K562 (cell line): ENCODE data around the gene CNDP2. TPM values are rescaled to one million over a fixed set of nuclear protein-coding genes. Genes with fewer than 3 reads are reported as not detected.

Source experiments
- ATAC-seq: fragments of 200-7000 bp; cut with Tn5 transposase; 3 replicates; pipeline ENCODE4 v1.9.1; 2020; ENCODE audit warnings: moderate library complexity
- BruUV-seq: library from RNA; stranded (reverse); fragments of 400-500 nt; replicated peaks from 2 replicates; lab custom pipeline; 2021; lab: Mats Ljungman, UMichigan
- CTCF ChIA-PET: fragments of 300-600 bp; formaldehyde crosslinking; extraction: SDS; loops from one replicate; lab custom pipeline; 2021; ENCODE audit warnings: low intra/inter-chr PET ratio; lab: Yijun Ruan, JAX
- POLR2A ChIA-PET: fragments of 300-600, 350-650 bp; sonication (Branson Sonifier 250); formaldehyde crosslinking; extraction: SDS; loops from one replicate; lab custom pipeline; 2021; ENCODE audit warnings: antibody characterized with exemption, inconsistent platforms; lab: Yijun Ruan, JAX
- DNase-seq, 4 experiments: peaks; one replicate each; pipeline versions ENCODE4 v3.0.0 to v3.0.0-alpha.2; 2011 to 2018; ENCODE audit warnings: low spot score in 3 of 4, mixed read lengths in 3 of 4; ENCODE audit errors: extremely low read depth in 1 of 4
- FAIRE-seq: peaks from 2 replicates; lab custom pipeline; 2011; peaks lifted over from hg19 to GRCh38; lab: Jason Lieb, UNC
- H2AFZ ChIP-seq: 2 replicates; pipeline ENCODE4 v1.6.0; 2011; ENCODE audit warnings: low read depth, low read length, control low read depth, inconsistent platforms
- H3K27ac ChIP-seq: fragments of 200-600 bp; 3 replicates; pipeline ENCODE4 v1.8.0; 2011; ENCODE audit warnings: low read depth, mild to moderate bottlenecking, control low read depth, inconsistent platforms, low read length, moderate library complexity, mixed read lengths; ENCODE audit errors: extremely low read depth
- H3K27me3 ChIP-seq, 2 experiments: fragments of 300-600 bp in 1 of 2; 2 replicates in 1 of 2; 3 replicates in 1 of 2; pipeline versions ENCODE4 v1.6.0 to v1.8.0; 2011; ENCODE audit warnings: inconsistent platforms in 2 of 2, low read length in 2 of 2, mild to moderate bottlenecking in 1 of 2, mixed read lengths in 1 of 2, moderate library complexity in 1 of 2; ENCODE audit not compliant: control insufficient read depth in 2 of 2, insufficient read depth in 2 of 2
- H3K36me3 ChIP-seq: fragments of 300-600 bp; 3 replicates; pipeline ENCODE4 v1.8.0; 2011; ENCODE audit warnings: mild to moderate bottlenecking, low read length, inconsistent platforms; ENCODE audit not compliant: control insufficient read depth, insufficient read depth
- H3K4me1 ChIP-seq, 2 experiments: fragments of 200-600 bp in 1 of 2; replicated peaks in 1 of 2; 2 replicates in 1 of 2; 3 replicates in 1 of 2; pipeline versions ENCODE4 v1.5.1 to v1.8.0; 2011; ENCODE audit warnings: inconsistent platforms in 2 of 2, low read length in 2 of 2, mild to moderate bottlenecking in 1 of 2, mixed read lengths in 1 of 2, moderate library complexity in 1 of 2; ENCODE audit not compliant: control insufficient read depth in 2 of 2, insufficient read depth in 2 of 2
- H3K4me2 ChIP-seq: 2 replicates; pipeline ENCODE4 v1.6.1; 2011; ENCODE audit warnings: low read length, control low read depth, inconsistent platforms, mixed read lengths; ENCODE audit not compliant: insufficient read depth
- H3K4me3 ChIP-seq: fragments of 200-600 bp; sonication (generic), shearing (Covaris generic); 2 replicates; pipeline ENCODE4 v1.5.1; 2016; ENCODE audit warnings: control low read depth, inconsistent platforms
- H3K79me2 ChIP-seq: fragments of 200-600 bp; 3 replicates; pipeline ENCODE4 v1.8.0; 2011; ENCODE audit warnings: low read length, inconsistent platforms; ENCODE audit not compliant: control insufficient read depth, insufficient read depth
- H3K9ac ChIP-seq, 2 experiments: 2 replicates each; pipeline versions ENCODE4 v1.6.0 to v1.6.1; 2011; ENCODE audit warnings: low read depth in 2 of 2, low read length in 2 of 2, control low read depth in 1 of 2, inconsistent platforms in 1 of 2, mild to moderate bottlenecking in 1 of 2, mixed read lengths in 1 of 2; ENCODE audit not compliant: insufficient read depth in 1 of 2
- H3K9me1 ChIP-seq: one replicate; pipeline ENCODE4 v1.6.0; 2011; ENCODE audit warnings: inconsistent platforms, mild to moderate bottlenecking, low read length, moderate library complexity; ENCODE audit not compliant: control insufficient read depth, insufficient read depth
- H3K9me3 ChIP-seq: replicated peaks from 2 replicates; pipeline ENCODE4 v1.5.1; 2011; ENCODE audit warnings: low read depth, low read length, inconsistent platforms; ENCODE audit not compliant: control insufficient read depth, insufficient read depth
- H4K20me1 ChIP-seq: replicated peaks from 2 replicates; pipeline ENCODE4 v1.6.1; 2011; ENCODE audit warnings: low read length, inconsistent platforms, mixed read lengths; ENCODE audit not compliant: control insufficient read depth, insufficient read depth
- KLF13 ChIP-seq: fragments of 450-650 bp; IDR thresholded peaks from 2 replicates; pipeline ENCODE4 v1.6.1; 2016; ENCODE audit warnings: missing genetic modification characterization, low read depth, mild to moderate bottlenecking, missing compliant biosample characterization, moderate library complexity, borderline replicate concordance
- MAFG ChIP-seq: fragments of 450-650 bp; conservative IDR thresholded peaks from 2 replicates; pipeline ENCODE4 v1.6.1; 2016; ENCODE audit warnings: missing genetic modification characterization, missing compliant biosample characterization
- RAD51 ChIP-seq: fragments of 450-650 bp; IDR thresholded peaks from 2 replicates; pipeline ENCODE4 v1.7.1; 2016; ENCODE audit warnings: low read depth, mild to moderate bottlenecking, borderline replicate concordance
- RCOR1 ChIP-seq, 2 experiments: IDR thresholded peaks; 2 replicates each; pipeline ENCODE4 v1.6.1; 2012; ENCODE audit warnings: low read depth in 2 of 2, low read length in 2 of 2, borderline replicate concordance in 1 of 2, improper control_type of control experiment in 1 of 2
- SREBF1 ChIP-seq: fragments of 150-350 bp; IDR thresholded peaks from 2 replicates; pipeline ENCODE4 v1.6.1; 2014; ENCODE audit warnings: antibody characterized with exemption, low read depth, low read length, borderline replicate concordance
- SREBF2 ChIP-seq: sonication (generic); formaldehyde crosslinking; IDR thresholded peaks from 2 replicates; pipeline ENCODE4 v1.4.0; 2020; ENCODE audit warnings: mild to moderate bottlenecking, missing genetic modification reagents
- TEAD1 ChIP-seq, 2 experiments: fragments of 450-650 bp in 1 of 2; sonication (generic) in 1 of 2; formaldehyde crosslinking; IDR thresholded peaks; 2 replicates each; pipeline versions ENCODE4 v1.4.0 to v1.8.0; 2020 to 2022; ENCODE audit warnings: mild to moderate bottlenecking in 2 of 2, missing genetic modification reagents in 1 of 2
- ZFX ChIP-seq: sonication (generic); formaldehyde crosslinking; IDR thresholded peaks from 2 replicates; pipeline ENCODE4 v1.8.0; 2022; ENCODE audit warnings: mild to moderate bottlenecking, missing genetic modification reagents, moderate library complexity
- WGBS: fragments of 100-300 bp; shearing (Covaris generic); methylation state at CpG from one replicate; pipeline ENCODE4 v1.1.6; 2016; ENCODE audit warnings: low coverage, mixed read lengths; ENCODE audit not compliant: insufficient coverage; ENCODE audit errors: missing lambda C conversion rate; 5-methylcytosine and 5-hydroxymethylcytosine counted together
- in situ Hi-C: fragments of 300-500 bp; cut with MboI; formaldehyde crosslinking; loops from 4 replicates; pipeline ENCODE4 v1.15.0; 2018; ENCODE audit warnings: inconsistent platforms, mixed read lengths
- intact Hi-C: fragments of 100-400 bp; cut with micrococcal nuclease; formaldehyde crosslinking; loops from 2 replicates; pipeline ENCODE4 v1.14.2; 2022
- polyA plus RNA-seq, 8 experiments: library from polyadenylated mRNA; depleted of rRNA in 4 of 8; stranded (reverse) in 5 of 8; unstranded in 3 of 8; fragments of >200 nt; fragmentation: Nextera tagmentation in 2 of 8; fragmentation: Illumina TruSeq in 1 of 8; extraction: Ambion mirVana in 2 of 8; extraction: Trizol in 1 of 8; gene quantifications; 2 replicates each; pipeline versions ENCODE4 v1.2.1 to v1.2.3, GENCODE V29; 2011 to 2014; ENCODE audit warnings: inconsistent platforms in 1 of 8, missing spikeins in 1 of 8
- total RNA-seq, 7 experiments: library from RNA; depleted of rRNA in 6 of 7; stranded (reverse); fragments of >200 nt in 6 of 7; fragmentation: Illumina TruSeq in 2 of 7; extraction: Trizol in 2 of 7; gene quantifications; 2 replicates each; pipeline versions ENCODE4 v1.2.1 to v1.2.3, GENCODE V29; 2011 to 2021; ENCODE audit warnings: low replicate concordance in 1 of 7
- TF ChIP-seq, protein P1 (sequence below): fragments of 450-650 bp; conservative IDR thresholded peaks from 2 replicates; pipeline ENCODE4 v1.6.1; 2016; ENCODE audit warnings: missing genetic modification characterization, low read depth, mild to moderate bottlenecking, missing compliant biosample characterization, moderate library complexity
- TF ChIP-seq, protein P2 (sequence below): sonication (generic); formaldehyde crosslinking; IDR thresholded peaks from 2 replicates; pipeline ENCODE4 v1.8.0; 2023; ENCODE audit warnings: missing genetic modification reagents, mild to moderate bottlenecking, borderline replicate concordance

Gene CNDP2
- total and polyA plus RNA-seq, 9 of the 15 experiments (the other 6 are each of a cell fraction or from before 2014, with no cell fraction given), result 34.1 to 128 (median 53.8) TPM

DNA sequence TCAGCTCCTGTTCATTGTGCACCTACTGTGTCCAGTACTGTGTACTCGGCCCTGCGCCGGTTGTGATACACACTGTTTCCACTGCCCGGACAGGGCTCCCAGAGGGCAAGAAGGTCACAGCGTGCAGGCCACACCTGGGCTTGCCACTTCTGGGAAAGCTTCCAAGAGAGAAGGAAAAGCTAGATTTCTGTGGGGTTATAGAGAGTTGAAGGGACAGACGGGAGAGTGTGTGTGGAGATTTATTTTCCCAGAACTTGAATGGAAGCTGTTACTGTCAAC is 34.4 kb downstream of the CNDP2 start:
- H3K36me3 ChIP-seq, result no peaks in the 10 kb centered on the region
- BruUV-seq, result no TSS peak
- DNase-seq, result no peak
- ChIA-PET CTCF (no interaction called here), POLR2A (no interaction called here)
- no peak overlapping the region for H3K27ac ChIP-seq
- intact Hi-C loops (no loop called here), in situ Hi-C loops (no loop called here)
- H3K4me1 ChIP-seq, result peaks cover 0 to 4% of the 10 kb centered on the region in 2 experiments; a peak in 2 of 5 replicates
- H3K4me3 ChIP-seq, result no peak overlapping the region
- H3K9me1 ChIP-seq, result no peaks in the 10 kb centered on the region
- no peak overlapping the region for H3K9ac ChIP-seq
- H3K9me3 ChIP-seq, result no peaks in the 10 kb centered on the region
- WGBS, result 0% methylated on average over 5 of the region's 6 CpGs
- H4K20me1 ChIP-seq, result no peaks in the 10 kb centered on the region
- no peak overlapping the region for H2AFZ ChIP-seq
- no peak for FAIRE-seq
- peaks cover 16 to 54% of the 10 kb centered on the region in 2 experiments; a peak in 4 of 5 replicates for H3K27me3 ChIP-seq
- TF ChIP-seq RAD51 (no peak), MAFG (no peak), TEAD1 (CRISPR knock-in tag; IDR thresholded peaks at IDR 0.05) (no peak), RCOR1 (IDR thresholded peaks at IDR 0.05; ENCODE audit: borderline replicate concordance in 1 of 2, low read depth in 2 of 2, low read length in 2 of 2) (no peak)
- no peaks in the 10 kb centered on the region for H3K79me2 ChIP-seq
- ATAC-seq, result no peak
- H3K4me2 ChIP-seq, result no peak overlapping the region

DNA sequence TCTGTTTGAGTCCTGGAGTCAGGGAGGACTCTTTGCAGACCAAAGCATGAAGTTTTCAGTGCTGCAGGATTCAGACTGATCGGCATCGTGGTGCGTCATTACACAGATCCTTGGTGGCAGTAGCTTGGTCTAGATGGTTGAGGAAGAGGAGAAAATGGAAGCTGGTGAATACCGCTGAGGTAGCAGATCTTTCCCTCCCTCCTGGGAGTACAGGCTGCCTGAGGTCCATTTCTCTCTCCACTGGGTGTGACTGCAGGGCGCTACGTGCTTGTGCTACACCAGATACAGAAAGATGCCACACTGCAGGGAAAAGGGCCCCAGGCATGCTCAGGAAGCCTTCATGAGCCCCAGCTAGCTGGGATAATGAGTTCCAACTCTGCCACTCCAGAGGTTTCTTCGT is 34.9 kb downstream of the CNDP2 start:
- no peak overlapping the region for H3K27ac ChIP-seq
- H3K4me1 ChIP-seq, result peaks cover 0 to 4% of the 10 kb centered on the region in 2 experiments; a peak in 2 of 5 replicates
- intact Hi-C loops (no loop called here), in situ Hi-C loops (no loop called here)
- FAIRE-seq, result no peak
- ATAC-seq, result no peak
- no peak overlapping the region for H3K4me2 ChIP-seq
- no peaks in the 10 kb centered on the region for H3K36me3 ChIP-seq
- no peak overlapping the region for H2AFZ ChIP-seq
- H3K27me3 ChIP-seq, result peaks cover 16 to 54% of the 10 kb centered on the region in 2 experiments; a peak in 4 of 5 replicates
- no peaks in the 10 kb centered on the region for H4K20me1 ChIP-seq
- no peaks in the 10 kb centered on the region for H3K9me1 ChIP-seq
- no peaks in the 10 kb centered on the region for H3K9me3 ChIP-seq
- ChIA-PET POLR2A (no interaction called here), CTCF (no interaction called here)
- H3K9ac ChIP-seq, result no peak overlapping the region
- no peak for DNase-seq
- no peak overlapping the region for H3K4me3 ChIP-seq
- no peaks in the 10 kb centered on the region for H3K79me2 ChIP-seq
- BruUV-seq, result no TSS peak
- WGBS, result 0% methylated on average over 6 of the region's 7 CpGs
- TF ChIP-seq SREBF1 (no peak), ZFX (CRISPR knock-in tag) (no peak), KLF13 (no peak), SREBF2 (no peak)
- TF ChIP-seq, protein P1, sequence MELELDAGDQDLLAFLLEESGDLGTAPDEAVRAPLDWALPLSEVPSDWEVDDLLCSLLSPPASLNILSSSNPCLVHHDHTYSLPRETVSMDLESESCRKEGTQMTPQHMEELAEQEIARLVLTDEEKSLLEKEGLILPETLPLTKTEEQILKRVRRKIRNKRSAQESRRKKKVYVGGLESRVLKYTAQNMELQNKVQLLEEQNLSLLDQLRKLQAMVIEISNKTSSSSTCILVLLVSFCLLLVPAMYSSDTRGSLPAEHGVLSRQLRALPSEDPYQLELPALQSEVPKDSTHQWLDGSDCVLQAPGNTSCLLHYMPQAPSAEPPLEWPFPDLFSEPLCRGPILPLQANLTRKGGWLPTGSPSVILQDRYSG (tag), result no peak
- TF ChIP-seq, protein P2, sequence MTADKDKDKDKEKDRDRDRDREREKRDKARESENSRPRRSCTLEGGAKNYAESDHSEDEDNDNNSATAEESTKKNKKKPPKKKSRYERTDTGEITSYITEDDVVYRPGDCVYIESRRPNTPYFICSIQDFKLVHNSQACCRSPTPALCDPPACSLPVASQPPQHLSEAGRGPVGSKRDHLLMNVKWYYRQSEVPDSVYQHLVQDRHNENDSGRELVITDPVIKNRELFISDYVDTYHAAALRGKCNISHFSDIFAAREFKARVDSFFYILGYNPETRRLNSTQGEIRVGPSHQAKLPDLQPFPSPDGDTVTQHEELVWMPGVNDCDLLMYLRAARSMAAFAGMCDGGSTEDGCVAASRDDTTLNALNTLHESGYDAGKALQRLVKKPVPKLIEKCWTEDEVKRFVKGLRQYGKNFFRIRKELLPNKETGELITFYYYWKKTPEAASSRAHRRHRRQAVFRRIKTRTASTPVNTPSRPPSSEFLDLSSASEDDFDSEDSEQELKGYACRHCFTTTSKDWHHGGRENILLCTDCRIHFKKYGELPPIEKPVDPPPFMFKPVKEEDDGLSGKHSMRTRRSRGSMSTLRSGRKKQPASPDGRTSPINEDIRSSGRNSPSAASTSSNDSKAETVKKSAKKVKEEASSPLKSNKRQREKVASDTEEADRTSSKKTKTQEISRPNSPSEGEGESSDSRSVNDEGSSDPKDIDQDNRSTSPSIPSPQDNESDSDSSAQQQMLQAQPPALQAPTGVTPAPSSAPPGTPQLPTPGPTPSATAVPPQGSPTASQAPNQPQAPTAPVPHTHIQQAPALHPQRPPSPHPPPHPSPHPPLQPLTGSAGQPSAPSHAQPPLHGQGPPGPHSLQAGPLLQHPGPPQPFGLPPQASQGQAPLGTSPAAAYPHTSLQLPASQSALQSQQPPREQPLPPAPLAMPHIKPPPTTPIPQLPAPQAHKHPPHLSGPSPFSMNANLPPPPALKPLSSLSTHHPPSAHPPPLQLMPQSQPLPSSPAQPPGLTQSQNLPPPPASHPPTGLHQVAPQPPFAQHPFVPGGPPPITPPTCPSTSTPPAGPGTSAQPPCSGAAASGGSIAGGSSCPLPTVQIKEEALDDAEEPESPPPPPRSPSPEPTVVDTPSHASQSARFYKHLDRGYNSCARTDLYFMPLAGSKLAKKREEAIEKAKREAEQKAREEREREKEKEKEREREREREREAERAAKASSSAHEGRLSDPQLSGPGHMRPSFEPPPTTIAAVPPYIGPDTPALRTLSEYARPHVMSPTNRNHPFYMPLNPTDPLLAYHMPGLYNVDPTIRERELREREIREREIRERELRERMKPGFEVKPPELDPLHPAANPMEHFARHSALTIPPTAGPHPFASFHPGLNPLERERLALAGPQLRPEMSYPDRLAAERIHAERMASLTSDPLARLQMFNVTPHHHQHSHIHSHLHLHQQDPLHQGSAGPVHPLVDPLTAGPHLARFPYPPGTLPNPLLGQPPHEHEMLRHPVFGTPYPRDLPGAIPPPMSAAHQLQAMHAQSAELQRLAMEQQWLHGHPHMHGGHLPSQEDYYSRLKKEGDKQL (CRISPR knock-in tag), result no peak
